Loucy (cell line): ENCODE data around the gene SCMH1.

Experiments used
- EZH2phosphoT487 ChIP-seq: fragments of 200-600 bp; IDR thresholded peaks from 2 replicates; pipeline ENCODE4 v1.6.1; 2018; ENCODE audit warnings: antibody characterized with exemption, mild to moderate bottlenecking, moderate library complexity, borderline replicate concordance
- TF ChIP-seq, protein P1 (sequence below): fragments of 200-600 bp; sonication (generic); conservative IDR thresholded peaks from 2 replicates; pipeline ENCODE4 v1.5.1; 2014; ENCODE audit warnings: mild to moderate bottlenecking, antibody characterized with exemption, low read length

DNA sequence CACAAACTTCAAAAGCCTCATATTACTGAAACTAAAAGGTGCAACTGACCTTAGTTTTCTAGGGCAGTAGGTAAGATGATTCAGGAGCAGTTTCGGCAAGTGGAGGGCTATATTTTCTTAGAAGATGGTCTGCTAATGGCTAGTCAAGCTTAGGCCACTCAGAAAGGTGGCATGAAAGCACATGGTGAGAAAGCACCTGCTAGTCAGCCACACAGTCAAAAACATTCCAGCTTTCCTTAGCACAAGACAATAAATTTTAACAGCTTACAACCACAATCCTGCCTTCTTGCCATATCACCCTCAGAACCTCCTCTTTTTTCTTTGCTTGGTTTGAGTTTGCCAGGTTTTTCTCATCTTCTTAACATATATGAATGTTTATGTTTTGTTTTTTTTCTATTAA lies 139.5 kb downstream of the SCMH1 start:
- TF ChIP-seq, protein P1, sequence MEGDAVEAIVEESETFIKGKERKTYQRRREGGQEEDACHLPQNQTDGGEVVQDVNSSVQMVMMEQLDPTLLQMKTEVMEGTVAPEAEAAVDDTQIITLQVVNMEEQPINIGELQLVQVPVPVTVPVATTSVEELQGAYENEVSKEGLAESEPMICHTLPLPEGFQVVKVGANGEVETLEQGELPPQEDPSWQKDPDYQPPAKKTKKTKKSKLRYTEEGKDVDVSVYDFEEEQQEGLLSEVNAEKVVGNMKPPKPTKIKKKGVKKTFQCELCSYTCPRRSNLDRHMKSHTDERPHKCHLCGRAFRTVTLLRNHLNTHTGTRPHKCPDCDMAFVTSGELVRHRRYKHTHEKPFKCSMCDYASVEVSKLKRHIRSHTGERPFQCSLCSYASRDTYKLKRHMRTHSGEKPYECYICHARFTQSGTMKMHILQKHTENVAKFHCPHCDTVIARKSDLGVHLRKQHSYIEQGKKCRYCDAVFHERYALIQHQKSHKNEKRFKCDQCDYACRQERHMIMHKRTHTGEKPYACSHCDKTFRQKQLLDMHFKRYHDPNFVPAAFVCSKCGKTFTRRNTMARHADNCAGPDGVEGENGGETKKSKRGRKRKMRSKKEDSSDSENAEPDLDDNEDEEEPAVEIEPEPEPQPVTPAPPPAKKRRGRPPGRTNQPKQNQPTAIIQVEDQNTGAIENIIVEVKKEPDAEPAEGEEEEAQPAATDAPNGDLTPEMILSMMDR: no peak
- no peak for TF ChIP-seq EZH2phosphoT487
